B cell (primary cell): ENCODE results near the gene SYTL5.

ENCODE experiments used
- CTCF ChIP-seq: fragments of 200-600 bp; IDR thresholded peaks from one replicate; pipeline ENCODE4 v1.8.0; 2022; ENCODE audit warnings: antibody characterized with exemption, mild to moderate bottlenecking
- EZH2 ChIP-seq: IDR thresholded peaks from 2 replicates; pipeline ENCODE4 v1.6.1; 2012; ENCODE audit warnings: borderline replicate concordance, low read depth, mild to moderate bottlenecking, moderate library complexity, low read length; ENCODE audit not compliant: insufficient read depth, poor library complexity, severe bottlenecking

- TF ChIP-seq CTCF (no peak), EZH2 (no peak)
Measured at GRCh38 chrX:38061335-38061734, 55.0 kb downstream of the SYTL5 start.
